Measurements from ENCODE around the gene SEMA3C. TPM values are rescaled to one million over a fixed set of nuclear protein-coding genes. Genes with fewer than 3 reads are reported as not detected.

Gene SEMA3C
- total RNA-seq, 1 donor from 2014 or later, result not detected

DNA sequence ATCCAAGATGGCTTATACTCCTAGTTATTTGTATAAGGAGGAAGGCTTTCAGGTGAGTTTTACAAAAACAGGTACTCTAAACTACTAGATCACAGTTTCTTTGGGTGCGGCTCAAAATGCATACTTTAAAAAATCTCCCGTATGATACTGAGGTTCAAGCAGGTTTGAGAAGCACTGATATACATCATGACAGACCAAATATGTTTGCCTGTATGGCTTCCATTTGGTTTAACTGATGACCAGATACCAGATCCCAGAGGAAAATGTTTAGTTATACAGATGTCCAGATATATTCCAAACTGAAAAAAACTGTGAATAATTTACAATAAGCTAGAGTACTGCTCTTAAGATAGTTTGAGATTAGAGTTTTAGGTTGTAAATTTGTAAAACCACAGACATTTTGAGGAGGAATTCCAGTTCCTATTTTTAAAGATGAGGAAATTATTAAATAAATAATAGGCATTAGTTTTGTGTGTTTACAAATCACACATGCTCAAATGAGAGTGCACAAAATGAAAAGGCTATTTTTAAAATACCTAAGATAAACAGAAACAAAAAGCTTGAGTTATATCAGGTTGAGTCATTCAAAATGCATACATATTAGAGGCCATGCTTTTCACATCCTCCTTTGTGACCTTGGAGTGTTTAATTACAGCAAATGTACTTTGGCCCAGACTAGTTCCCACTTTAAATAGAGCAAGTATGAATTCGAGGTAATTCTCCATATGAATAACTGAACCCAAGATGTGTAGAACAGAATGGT lies 60.5 kb downstream of the SEMA3C start:
- intact Hi-C loops (cut with micrococcal nuclease), result no loop called here

DNA sequence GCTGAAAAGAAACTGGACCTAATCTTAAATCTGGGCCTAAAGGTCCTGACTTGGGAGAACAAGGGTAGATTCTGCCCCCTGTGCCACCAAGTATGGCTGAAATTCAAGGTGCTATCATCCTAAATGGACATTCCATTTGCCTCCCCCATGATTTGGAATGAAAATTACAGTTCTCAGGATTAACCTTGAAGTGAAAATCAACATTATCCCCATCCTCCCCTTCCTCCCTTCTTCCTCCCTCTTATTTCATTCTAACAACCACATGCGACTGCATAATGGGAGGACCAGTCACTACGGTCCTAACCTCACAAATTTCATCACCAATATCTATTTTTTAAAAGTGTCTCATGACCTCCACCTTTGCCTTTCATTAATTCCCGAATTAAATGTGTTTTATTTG lies 62.1 kb downstream of the SEMA3C start:
- intact Hi-C loops (cut with micrococcal nuclease), result no loop called here

DNA sequence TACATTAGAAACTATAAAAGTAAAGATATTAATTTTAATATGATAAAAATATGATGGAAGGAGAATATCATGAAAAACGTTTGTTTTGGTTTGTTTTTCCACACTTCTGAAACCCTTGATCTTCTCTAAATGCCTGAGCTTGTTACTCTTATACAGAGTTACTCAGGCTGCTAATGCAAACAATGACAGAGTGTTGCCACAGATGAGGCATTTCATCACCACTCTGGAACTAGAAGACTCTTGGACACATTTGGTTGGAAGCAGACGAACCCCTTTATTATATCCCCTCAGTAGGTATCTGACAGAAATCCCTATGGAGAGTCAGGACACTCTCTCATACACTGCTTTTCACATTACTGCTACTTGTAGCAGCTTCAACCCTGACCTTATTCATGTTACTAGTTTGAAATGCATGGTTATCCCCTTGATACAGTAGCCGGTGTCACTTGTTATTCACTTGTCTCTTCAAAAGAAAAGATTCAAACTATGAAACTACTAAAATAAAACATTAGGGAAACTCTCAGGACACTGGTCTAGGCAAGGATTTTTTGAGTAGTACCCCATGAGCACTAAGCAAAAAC lies 66.9 kb downstream of the SEMA3C start:
- intact Hi-C loops (cut with micrococcal nuclease), result no loop called here

DNA sequence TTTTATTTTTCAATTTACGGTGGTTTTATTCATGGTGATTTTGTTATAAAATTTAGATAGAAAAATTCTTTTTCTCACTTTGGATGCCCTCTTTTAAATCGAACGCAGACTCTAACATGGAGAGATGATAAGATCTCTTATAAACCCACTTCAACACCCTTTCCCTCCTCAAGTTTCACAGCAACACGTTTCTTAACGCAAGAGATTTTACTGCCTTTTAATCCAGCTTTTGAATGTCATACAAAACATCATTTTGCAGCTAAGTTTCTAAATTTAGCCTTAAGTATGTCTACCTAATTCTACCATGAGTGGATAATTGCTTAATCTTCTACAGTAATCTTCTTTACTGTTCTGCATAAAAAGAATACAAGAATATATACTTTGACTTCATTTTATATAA lies 70.0 kb downstream of the SEMA3C start:
- intact Hi-C loops (cut with micrococcal nuclease), result no loop called here

DNA sequence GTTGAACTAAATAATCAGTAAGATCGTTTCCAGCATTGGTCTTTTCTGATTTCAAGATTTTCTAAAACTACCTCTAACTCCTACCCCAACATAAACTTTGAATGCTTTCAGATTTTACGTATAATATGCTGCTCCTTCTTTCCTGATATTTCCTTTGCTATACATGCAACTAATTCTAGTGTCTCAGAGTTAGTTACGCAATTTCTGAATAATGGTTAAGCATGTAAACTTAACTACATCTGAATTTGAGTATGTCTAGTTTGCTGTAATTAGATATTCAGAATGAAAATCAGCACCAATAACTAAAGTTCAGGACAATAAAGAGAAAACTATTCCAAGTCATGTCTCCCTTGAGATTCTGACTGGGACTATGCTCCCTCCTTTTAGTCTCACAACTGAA lies 71.0 kb downstream of the SEMA3C start:
- intact Hi-C loops (cut with micrococcal nuclease), result no loop called here

DNA sequence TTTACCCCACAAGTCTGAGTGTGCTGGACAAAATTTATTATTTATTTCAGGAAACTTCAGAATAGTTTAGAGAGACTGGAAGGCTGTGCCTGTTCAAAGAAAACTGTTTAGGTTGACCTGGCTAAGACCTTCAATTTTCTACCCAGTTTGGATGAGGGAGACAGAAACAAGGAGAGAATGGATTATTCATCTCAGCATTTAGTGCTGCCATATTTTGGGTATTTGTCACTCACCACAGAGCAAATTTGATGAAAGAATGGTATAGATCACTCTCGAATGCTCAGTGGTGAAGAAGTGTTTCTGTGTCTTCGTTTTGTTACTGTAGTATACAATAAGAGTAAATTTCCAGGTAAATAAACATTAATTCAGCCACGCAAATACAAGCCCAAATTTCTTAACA lies 71.8 kb downstream of the SEMA3C start:
- intact Hi-C loops (cut with micrococcal nuclease), result no loop called here

DNA sequence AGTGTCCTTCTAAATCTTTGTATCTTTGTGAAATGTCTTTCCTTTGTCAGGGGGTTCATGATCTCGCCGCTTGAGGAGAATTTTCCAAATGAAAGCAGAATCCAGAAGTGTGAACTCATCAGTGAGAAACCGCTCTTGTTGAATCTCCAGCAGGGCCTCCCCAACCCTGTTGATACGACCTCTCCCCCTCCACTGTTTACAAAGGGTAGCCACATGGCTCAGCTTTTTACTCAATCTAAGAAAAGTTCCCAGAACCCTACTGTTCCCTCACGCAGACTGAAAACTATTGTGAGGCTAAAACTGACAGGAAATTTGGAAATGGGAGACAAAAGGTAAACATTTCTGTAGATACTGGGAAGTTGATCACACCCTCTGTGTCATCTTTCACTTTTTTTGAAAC lies 73.9 kb downstream of the SEMA3C start:
- intact Hi-C loops (cut with micrococcal nuclease), result no loop called here

DNA sequence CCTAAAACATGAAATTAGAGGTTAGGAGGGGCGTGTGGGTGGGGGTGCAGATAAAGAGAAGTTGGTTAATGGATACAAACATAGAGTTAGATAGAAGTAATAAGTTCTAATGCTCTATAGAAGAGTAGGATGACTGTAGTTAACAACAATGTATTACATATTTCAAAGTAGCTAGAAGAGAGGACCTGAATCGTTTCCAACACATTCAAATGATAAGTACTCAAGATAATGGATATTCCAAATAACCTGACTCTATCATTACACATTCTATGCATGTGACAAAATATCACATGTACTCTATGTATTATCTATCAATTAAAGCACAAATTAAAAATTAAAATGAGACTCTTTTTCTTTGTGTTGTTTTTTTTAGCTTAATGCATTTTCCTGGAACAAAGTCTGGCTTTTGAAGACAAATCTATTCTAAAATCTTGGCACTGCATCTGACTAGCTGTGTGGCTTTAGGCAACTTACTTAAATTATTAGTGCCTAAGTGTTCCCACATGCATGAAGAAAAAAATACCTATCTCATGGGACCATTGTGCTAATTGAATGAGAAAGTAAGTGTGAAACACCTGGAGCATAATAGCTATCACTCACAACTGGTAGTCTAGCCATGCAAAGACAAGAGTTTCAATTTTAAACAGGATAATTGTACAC lies 75.7 kb downstream of the SEMA3C start:
- intact Hi-C loops (cut with micrococcal nuclease), result no loop called here

DNA sequence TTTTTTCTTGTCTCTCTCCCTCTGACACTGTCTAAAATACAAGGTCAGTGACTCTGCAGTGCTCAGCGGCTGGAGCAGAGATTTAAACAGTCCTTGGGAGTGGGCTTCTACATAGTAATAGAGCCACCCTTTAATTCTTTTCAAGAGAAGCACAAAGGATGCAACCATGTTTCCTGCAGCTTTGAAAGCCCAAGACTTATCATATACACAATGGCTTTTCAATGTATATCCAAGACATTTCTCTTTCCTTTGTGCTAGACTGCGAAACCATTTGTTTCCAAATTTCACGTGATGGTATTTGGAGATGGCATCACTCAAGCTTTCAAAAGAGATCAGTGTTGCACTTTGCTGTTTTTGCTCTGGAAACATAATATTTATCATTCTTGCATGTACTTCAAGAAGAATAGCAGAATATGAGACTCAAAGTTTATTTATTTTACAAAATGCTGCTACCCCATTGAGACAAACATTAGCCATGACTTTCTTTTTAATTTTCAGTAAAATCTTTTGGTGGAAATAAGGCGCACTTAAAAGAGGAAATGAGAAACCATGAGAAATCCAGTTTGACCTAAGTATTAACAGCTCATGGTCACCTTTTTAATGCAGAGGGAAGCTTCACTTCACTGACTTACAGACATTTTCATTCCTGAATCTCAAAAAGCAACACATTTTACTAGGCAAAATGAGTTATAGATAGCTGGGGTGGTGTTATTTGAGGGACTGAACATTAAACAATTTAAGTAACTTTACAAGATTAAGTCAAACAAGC lies 76.6 kb downstream of the SEMA3C start:
- intact Hi-C loops (cut with micrococcal nuclease), result no loop called here

DNA sequence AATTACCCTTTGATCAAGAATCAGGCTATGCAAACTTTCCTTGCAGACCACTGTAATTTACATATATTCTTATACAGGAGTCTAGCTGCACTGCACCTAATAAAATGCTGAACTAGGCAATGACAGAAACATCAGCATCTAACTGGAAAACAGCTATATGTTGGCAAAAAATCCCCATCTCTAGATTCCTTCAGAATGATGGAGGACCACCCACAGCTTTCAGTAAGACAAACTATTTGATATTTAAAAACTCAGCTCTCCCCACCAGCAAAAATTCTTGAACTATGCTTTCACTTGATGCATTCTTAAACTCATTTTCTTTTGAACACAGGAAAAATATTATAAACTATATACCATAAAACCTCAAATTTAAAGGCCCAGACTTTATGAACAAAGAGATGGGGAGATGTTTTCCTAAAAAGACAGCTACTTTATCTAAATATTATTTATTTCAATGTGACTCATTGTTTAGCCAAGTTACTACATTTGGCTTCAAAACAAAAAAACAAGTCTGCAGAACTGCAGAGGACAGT lies 77.4 kb downstream of the SEMA3C start:
- intact Hi-C loops (cut with micrococcal nuclease), result no loop called here

DNA sequence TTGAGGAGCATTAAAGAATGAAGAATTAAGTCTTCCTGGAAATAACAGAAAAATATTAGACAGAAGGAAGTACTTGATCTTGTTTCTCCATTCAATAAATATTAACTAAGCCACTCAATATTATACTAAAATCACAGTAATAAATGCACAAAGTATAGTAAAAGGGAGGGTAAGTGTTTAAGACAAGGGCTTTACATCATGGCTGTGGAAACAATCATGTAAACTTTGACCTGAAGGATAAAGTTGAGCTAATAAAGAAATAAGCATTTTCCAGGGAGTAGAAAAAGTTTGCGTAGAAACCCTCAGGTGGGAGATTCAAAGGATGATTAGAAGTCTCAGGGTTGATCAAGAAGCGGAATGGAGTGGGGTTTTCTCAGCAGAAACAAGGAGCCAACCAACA lies 78.2 kb downstream of the SEMA3C start:
- intact Hi-C loops (cut with micrococcal nuclease), result no loop called here

DNA sequence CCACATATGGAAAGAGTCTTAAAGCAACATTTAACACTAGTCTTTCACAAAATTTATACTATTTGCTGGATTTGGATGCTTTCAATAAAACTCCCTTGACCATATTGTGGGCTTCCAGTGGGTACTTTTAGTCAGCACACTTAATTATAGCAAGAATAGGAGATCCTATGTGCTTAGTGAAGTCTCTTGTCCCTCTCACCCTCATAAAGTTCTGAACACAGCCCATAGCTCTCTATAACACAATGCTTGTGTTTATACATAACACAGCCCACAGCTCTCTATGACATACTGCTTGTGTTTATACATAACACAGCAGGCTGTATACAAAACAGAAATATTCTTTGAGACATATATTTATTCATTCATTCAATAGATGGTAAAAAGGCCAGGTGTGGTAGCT lies 79.0 kb downstream of the SEMA3C start:
- intact Hi-C loops (cut with micrococcal nuclease), result no loop called here

DNA sequence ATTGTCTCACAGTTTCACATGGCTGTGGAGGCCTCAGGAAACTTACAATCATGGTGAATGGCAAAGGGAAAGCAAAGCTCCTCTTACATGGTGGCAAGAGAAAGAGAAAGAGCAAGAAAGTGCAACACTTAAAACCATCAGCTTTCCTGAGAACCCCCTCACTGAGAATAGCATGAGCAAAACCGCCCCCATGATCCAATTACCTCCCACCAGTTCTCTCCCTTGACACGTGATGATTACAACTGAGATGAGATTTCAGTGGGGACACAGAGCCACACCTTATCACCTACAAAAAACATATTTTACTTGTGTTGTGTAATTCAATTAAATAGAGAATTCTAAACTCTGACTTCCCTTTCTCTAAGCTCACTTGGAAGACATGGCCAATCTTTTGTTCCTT lies 80.2 kb downstream of the SEMA3C start:
- intact Hi-C loops (cut with micrococcal nuclease), result no loop called here

DNA sequence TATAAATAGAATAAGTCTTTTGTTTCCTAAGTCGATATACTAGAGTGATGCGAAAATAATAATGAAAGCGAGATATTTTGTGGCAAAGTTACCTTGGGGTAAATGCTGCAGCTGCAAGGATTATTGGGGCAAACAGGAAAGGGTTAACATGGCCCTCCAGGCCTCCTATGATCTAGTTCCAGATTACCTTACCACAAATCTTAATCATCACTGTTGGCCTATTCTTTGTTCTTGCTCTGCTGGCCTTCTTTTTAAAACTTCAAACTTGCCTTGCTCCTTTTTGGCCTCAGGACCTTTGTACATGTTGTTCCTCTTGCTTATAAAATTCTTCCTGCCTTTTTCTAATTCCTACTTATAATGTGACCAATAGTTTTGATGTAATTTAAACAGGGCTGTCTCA lies 81.5 kb downstream of the SEMA3C start:
- intact Hi-C loops (cut with micrococcal nuclease), result no loop called here

DNA sequence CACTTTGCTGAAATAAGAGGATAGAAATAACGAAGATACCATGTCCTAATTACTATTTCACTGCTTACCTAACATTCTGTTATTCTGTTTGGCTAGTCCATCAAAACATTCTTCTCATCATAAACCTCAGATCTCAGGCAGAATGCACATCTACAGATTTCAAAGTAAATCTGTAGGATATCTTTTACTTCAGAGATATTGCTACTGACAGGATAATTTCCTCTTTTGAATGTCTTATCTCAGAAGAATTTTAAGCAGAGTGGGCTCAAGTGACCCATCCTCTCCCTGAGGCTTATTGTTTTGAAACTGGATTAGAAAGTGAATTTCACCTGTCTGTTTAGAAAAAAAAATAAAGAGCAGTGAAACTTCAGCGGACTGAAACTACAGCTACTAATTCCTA lies 83.6 kb downstream of the SEMA3C start:
- intact Hi-C loops (cut with micrococcal nuclease), result no loop called here

DNA sequence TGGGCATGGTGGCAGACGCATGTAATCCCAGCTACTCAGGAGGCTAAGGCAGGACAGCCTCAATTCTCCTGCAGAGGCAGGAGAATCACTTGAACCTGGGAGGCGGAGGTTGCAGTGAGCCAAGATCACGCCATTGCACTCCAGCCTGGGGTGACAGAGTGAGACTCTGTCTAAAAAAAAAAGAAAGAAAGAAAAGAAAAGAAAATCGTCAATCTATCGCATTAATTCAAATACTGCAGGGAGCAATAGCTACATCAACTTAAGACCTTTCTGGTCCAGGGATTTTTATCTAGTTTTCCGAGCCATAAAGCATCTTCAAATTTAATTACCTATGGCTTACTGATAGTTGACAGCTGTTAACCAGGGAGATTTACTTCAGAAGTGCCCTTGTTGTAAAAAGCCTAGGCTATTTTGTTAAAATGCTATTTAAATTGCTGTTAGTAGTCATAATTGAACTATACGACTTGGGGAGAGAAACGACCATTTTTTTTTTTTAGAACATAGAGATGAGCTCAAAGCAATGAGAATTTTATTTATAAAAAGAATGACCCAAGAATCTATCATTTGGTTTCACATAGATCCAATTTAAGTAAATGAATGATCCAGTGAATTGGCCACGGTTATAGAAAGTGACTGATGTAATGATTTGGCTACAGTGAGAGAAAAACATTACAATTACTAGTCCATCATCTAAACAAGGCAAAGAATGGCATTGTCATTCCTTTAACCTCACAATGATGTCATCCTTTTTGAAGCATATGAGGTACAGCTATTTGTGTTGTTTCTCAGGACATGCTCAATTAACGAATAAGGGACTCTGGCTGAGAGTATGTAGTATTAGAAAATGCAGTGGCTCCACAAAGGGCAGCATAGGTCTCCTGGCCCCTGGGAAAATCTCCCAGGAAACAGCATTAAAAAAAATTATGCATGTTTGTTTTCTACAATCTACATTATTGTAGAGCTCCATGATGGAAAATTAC lies 85.3 kb downstream of the SEMA3C start:
- intact Hi-C loops (cut with micrococcal nuclease), result no loop called here

DNA sequence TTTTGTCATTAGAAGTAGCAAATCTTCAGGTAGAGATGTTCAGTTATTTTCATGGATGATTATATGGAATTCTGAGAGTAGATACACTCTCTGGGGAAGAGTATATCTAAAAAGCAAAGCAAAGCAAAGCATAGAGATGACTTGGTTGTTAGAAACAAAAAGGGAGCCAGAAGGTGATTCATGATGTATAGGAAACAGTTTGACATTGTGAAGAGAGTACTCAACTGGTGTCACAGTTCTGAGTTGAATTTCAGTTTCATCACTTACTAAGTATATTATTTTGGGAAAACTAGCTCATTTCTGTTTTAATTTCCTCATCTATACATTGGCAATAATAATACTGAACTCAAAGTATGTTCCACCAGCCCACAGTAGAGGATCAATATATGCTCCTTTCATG lies 86.8 kb downstream of the SEMA3C start:
- intact Hi-C loops (cut with micrococcal nuclease), result no loop called here

DNA sequence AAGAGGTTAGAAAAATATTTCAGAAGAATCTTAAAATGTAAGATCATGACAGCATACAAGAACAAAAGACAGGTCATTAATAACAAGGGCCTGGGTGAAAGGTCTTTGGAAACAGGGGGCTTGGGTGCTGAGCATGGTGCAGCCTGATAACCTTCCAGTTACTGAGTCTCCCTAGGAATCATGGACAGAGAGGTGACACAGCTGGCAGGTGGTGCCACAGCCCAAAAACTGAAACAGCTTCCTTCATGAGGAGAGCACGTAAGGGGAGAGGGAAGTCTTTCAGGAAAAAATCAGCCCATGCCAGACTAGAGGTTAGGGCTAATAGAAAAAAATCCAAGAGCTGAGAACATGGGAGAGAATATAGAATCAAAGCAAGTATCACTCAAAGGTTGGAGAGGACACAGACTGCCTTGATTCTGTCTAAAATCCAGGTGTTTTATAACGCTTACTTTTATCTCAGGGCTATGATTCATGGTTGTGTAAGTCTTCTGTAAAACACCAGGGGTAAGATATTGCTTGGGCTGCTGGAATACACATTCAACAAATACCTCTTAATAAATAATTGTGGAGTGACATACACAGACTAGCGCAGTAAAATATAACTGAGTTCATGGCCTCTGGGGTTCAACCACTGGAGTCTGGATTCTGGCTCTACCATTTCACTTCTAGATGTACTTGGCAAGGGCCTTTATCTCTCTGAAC lies 88.1 kb downstream of the SEMA3C start:
- intact Hi-C loops (cut with micrococcal nuclease), result no loop called here

DNA sequence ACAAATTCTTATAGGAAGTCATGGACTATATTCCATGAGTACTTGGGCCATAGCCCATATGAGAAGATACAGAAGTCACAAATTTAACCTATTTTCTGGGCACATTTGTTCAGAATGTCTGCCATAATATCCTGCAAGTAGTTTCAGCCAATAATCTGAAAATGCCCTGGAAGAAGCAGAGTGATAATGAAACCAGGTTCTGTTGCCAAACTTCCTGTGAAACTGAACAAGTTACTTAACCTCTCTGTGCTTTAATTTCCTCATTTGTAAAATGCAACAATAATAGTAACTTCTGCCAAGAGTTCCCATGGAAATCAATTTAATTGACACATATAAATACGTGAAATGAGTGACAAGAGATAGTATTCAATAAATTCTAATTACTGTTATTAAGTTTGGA lies 88.8 kb downstream of the SEMA3C start:
- intact Hi-C loops (cut with micrococcal nuclease), result no loop called here

DNA sequence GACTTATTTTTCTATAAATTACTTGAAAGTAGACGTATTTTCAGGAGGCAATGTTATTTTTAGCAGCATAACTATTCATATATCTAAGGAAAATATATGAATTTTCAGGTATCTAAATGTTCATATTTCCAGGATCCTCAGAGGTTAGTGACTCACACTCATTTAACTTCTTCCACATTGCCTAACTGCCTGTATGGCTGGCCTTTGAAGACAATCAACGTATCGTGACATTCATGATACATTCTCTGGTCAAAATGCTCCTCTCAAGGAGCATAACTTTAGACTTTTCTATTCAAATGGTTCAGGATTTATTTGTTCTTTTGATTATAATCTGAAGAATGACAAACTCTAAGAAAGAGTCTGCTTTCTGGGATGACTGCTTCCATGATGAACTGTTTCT lies 89.3 kb downstream of the SEMA3C start:
- intact Hi-C loops (cut with micrococcal nuclease), result no loop called here
